ENCODE measurements around the gene PI4KA. TPM values are rescaled to one million over a fixed set of nuclear protein-coding genes. Genes with fewer than 3 reads are reported as not detected.

Gene PI4KA
- total RNA-seq, 3 donors from 2014 or later = 62.7 to 103 (median 73.5) TPM

DNA sequence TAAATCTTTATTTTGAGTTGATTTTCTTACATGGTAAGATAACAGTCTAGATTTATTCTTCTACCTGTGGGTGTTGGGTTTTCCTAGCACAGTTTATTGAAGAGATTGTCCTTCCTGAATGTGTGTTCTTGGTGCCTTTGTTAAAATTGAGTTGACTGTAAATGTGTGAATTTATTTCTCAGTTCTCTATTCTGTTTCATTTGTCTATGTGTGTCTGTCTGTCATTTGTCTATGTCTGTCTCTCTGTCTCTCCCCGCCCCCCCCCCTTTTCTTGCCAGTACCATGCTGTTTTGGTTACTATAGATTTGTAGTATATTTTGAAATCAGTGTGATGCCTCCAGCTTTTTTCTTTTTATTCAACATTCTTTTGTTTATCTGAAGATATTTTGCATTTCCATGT is 199.4 kb downstream of the PI4KA start:
- H3K4me1 ChIP-seq = no peaks in the 10 kb centered on the region
- H3K4me3 ChIP-seq = no peak overlapping the region
- no peak for TF ChIP-seq POLR2A (IDR thresholded peaks at IDR 0.05)
- TF ChIP-seq POLR2AphosphoS5 (IDR thresholded peaks at IDR 0.05) = no peak
- TF ChIP-seq, protein P1, sequence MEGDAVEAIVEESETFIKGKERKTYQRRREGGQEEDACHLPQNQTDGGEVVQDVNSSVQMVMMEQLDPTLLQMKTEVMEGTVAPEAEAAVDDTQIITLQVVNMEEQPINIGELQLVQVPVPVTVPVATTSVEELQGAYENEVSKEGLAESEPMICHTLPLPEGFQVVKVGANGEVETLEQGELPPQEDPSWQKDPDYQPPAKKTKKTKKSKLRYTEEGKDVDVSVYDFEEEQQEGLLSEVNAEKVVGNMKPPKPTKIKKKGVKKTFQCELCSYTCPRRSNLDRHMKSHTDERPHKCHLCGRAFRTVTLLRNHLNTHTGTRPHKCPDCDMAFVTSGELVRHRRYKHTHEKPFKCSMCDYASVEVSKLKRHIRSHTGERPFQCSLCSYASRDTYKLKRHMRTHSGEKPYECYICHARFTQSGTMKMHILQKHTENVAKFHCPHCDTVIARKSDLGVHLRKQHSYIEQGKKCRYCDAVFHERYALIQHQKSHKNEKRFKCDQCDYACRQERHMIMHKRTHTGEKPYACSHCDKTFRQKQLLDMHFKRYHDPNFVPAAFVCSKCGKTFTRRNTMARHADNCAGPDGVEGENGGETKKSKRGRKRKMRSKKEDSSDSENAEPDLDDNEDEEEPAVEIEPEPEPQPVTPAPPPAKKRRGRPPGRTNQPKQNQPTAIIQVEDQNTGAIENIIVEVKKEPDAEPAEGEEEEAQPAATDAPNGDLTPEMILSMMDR (IDR thresholded peaks at IDR 0.05) = no peak
- no peaks in the 10 kb centered on the region for H3K9me3 ChIP-seq
- no peaks in the 10 kb centered on the region for H3K27me3 ChIP-seq
- no peak for DNase-seq (ENCODE audit: low spot score in 2 of 2)
- no peak overlapping the region for H3K27ac ChIP-seq
- intact Hi-C loops (cut with DNase I; ENCODE audit: low total_unique reads) = no loop called here
- no peaks in the 10 kb centered on the region for H3K36me3 ChIP-seq

DNA sequence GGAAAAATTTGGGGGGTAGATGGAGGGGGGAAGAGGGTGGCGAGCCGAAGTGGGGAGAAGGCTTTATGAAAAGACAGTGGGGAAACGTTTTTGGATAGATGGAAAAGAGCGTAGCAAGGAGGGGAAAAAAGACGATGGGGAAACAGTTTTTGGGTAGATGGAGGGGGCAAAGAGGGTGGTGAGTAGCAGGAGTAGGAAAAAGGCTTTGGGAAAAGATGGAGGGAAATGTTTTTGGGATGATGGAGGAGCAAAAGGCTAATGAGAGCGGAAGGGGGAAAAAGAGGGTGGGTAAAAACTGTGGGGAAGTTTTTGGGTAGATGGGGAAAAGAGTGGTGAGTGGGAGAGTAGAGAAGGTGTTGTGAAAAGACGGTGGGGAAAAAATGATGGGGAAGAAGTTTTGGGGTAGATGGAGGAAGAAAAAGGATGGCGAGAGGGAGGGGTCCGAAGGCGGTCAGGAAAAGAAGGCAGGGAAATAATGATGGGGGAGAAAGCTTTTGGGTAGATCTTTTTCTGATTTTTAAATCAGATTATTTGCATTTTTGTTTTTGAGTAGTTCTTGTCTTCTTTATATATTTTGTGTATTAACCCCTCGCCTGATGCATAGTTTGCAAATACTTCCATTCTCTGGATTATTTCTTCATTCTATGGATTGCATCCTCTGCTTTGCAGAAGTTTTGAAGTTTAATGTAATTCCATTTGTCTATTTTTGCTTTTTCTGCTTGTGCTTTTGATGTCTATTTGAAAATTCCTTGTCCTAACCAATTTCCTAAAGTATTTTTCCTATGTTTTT is 200.0 kb downstream of the PI4KA start:
- intact Hi-C loops (cut with DNase I; ENCODE audit: low total_unique reads) = no loop called here
- Histone ChIP-seq H3K27me3 (no peaks in the 10 kb centered on the region), H3K27ac (no peak overlapping the region), H3K36me3 (no peaks in the 10 kb centered on the region), H3K4me1 (no peaks in the 10 kb centered on the region), H3K4me3 (no peak overlapping the region), H3K9me3 (no peaks in the 10 kb centered on the region)
- TF ChIP-seq POLR2A (IDR thresholded peaks at IDR 0.05) = no peak
- TF ChIP-seq POLR2AphosphoS5 (IDR thresholded peaks at IDR 0.05) = no peak
- TF ChIP-seq, protein P1 (IDR thresholded peaks at IDR 0.05) = no peak
- no peak for DNase-seq (ENCODE audit: low spot score in 2 of 2)

DNA sequence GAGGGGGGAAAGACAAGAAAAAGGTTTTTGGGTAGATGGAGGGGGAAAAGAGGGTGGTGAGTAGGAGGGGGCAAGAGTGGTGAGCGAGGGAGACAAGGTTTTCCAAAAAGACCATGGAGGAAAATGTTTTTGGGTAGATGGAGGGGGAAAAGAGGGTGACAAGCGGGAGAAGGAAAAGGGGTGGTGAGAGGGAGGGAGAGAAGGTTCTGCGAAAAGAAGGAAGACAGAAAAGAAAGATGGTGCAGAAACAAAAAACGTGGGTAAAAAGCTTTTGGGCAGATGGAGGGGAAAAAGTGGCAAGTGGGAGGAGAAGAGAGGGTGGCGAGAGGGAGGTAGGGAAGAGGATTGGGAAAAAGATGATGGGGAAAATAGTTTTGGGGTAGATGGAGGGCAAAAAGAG is 200.6 kb downstream of the PI4KA start:
- Histone ChIP-seq H3K27ac (no peak overlapping the region), H3K9me3 (no peaks in the 10 kb centered on the region), H3K4me1 (no peaks in the 10 kb centered on the region), H3K4me3 (no peak overlapping the region), H3K36me3 (no peaks in the 10 kb centered on the region), H3K27me3 (no peaks in the 10 kb centered on the region)
- TF ChIP-seq POLR2AphosphoS5 (IDR thresholded peaks at IDR 0.05) (no peak), POLR2A (IDR thresholded peaks at IDR 0.05) (no peak)
- TF ChIP-seq, protein P1 (IDR thresholded peaks at IDR 0.05) = no peak
- no peak for DNase-seq (ENCODE audit: low spot score in 2 of 2)
- intact Hi-C loops (cut with DNase I; ENCODE audit: low total_unique reads) = no loop called here

Other genes starting within 250 kb of the PI4KA start
- under 1 TPM in 1 of 3 donors, not detected in 2; 0.29 TPM for gene SERPIND1, start 84.7 kb downstream of the PI4KA start, total RNA-seq
- 10 to 100 TPM; 17.7 to 28.2 (median 22.5) TPM for gene SNAP29, start 196 bp upstream of the PI4KA start, total RNA-seq
- gene CRKL, start 58.6 kb upstream of the PI4KA start, total RNA-seq = 10 to 100 TPM; 36.8 to 46.5 (median 42.3) TPM
- gene AIFM3, start 108.4 kb upstream of the PI4KA start, total RNA-seq = 1 to 10 TPM; 1.6 to 3.3 (median 2.2) TPM
- 10 to 100 TPM; 37.6 to 59.0 (median 46.2) TPM for gene LZTR1, start 123.5 kb upstream of the PI4KA start, total RNA-seq
- gene THAP7, start 143.3 kb upstream of the PI4KA start, total RNA-seq = 10 to 100 TPM; 35.8 to 59.9 (median 52.4) TPM
- gene P2RX6, start 156.4 kb upstream of the PI4KA start, total RNA-seq = 1 to 10 TPM in 1 of 3 donors, not detected in 2; 1.6 TPM
- 1 to 10 TPM; 1.6 to 2.4 (median 2.0) TPM for gene SLC7A4, start 173.8 kb upstream of the PI4KA start, total RNA-seq
- not detected for gene LRRC74B, start 187.1 kb upstream of the PI4KA start, total RNA-seq

Data from breast epithelium (tissue), 4 donors.